ENCODE measurements around the gene APOO.
A peak's percentile ranks its signal among the peaks of the same experiment; 100 is the strongest.

Gene APOO

GRCh38 chrX:23884427-23885024 is 23.2 kb downstream of the APOO start:
- Histone ChIP-seq H3K27ac (ENCODE audit: low read depth, low read length) (no peak overlapping the region), H3K4ac (ENCODE audit: low read depth, low read length) (no peak overlapping the region), H2BK15ac (replicated peaks; ENCODE audit: low read depth) (no peak overlapping the region), H3K18ac (ENCODE audit: low read length) (no peak overlapping the region), H2BK120ac (ENCODE audit: low read depth, low read length) (no peak overlapping the region), H3K4me1 (ENCODE audit: control insufficient read depth, low read depth, low read length) (no peaks in the 10 kb centered on the region), H4K8ac (ENCODE audit: low read depth, low read length) (no peak overlapping the region), H3K4me3 (ENCODE audit: low read length) (no peak overlapping the region), H3K23ac (ENCODE audit: low read length) (no peak overlapping the region), H3K9ac (ENCODE audit: low read length) (no peak overlapping the region), H3K79me1 (ENCODE audit: low read length) (no peaks in the 10 kb centered on the region), H2AK5ac (ENCODE audit: low read length) (no peak overlapping the region), H3K27me3 (ENCODE audit: insufficient read depth, low read length, poor library complexity) (no peaks in the 10 kb centered on the region), H3K4me2 (ENCODE audit: low read length) (no peak overlapping the region), H3K56ac (ENCODE audit: low read length) (no peak overlapping the region), H2BK5ac (ENCODE audit: low read length) (no peak overlapping the region), H4K5ac (ENCODE audit: low read length) (no peak overlapping the region), H3K36me3 (ENCODE audit: control insufficient read depth, insufficient read depth, low read length) (no peaks in the 10 kb centered on the region), H3K79me2 (ENCODE audit: control insufficient read depth, insufficient read depth, low read length) (no peaks in the 10 kb centered on the region)
- no CpG with 5 or more reads among the region's 4 CpGs for WGBS (ENCODE audit: extremely low coverage, insufficient coverage, low lambda C conversion rate)
- no peak for DNase-seq

- no peak overlapping the region for H3K27ac ChIP-seq (ENCODE audit: low read depth, low read length)
- no peak overlapping the region for H3K56ac ChIP-seq (ENCODE audit: low read length)
- no peak overlapping the region for H4K5ac ChIP-seq (ENCODE audit: low read length)
- no peaks in the 10 kb centered on the region for H3K27me3 ChIP-seq (ENCODE audit: insufficient read depth, low read length, poor library complexity)
- H3K4me3 ChIP-seq (ENCODE audit: low read length) = no peak overlapping the region
- no peak overlapping the region for H3K9ac ChIP-seq (ENCODE audit: low read length)
- no peak overlapping the region for H3K23ac ChIP-seq (ENCODE audit: low read length)
- WGBS (ENCODE audit: extremely low coverage, insufficient coverage, low lambda C conversion rate) = no CpG with 5 or more reads among the region's 9 CpGs
- H3K79me1 ChIP-seq (ENCODE audit: low read length) = no peaks in the 10 kb centered on the region
- H3K4ac ChIP-seq (ENCODE audit: low read depth, low read length) = no peak overlapping the region
- no peaks in the 10 kb centered on the region for H3K79me2 ChIP-seq (ENCODE audit: control insufficient read depth, insufficient read depth, low read length)
- H2BK15ac ChIP-seq (replicated peaks; ENCODE audit: low read depth) = no peak overlapping the region
- H3K4me1 ChIP-seq (ENCODE audit: control insufficient read depth, low read depth, low read length) = no peaks in the 10 kb centered on the region
- no peak overlapping the region for H3K4me2 ChIP-seq (ENCODE audit: low read length)
- no peak overlapping the region for H2BK120ac ChIP-seq (ENCODE audit: low read depth, low read length)
- H2AK5ac ChIP-seq (ENCODE audit: low read length) = no peak overlapping the region
- no peak overlapping the region for H4K8ac ChIP-seq (ENCODE audit: low read depth, low read length)
- no peaks in the 10 kb centered on the region for H3K36me3 ChIP-seq (ENCODE audit: control insufficient read depth, insufficient read depth, low read length)
- DNase-seq = peak; percentile 48
- H2BK5ac ChIP-seq (ENCODE audit: low read length) = no peak overlapping the region
- H3K18ac ChIP-seq (ENCODE audit: low read length) = no peak overlapping the region
Observed at GRCh38 chrX:23883737-23884354, 23.9 kb downstream of the APOO start.

GRCh38 chrX:23879380-23880090 is 28.2 kb downstream of the APOO start:
- Histone ChIP-seq H2AK5ac (ENCODE audit: low read length) (no peak overlapping the region), H3K4me1 (ENCODE audit: control insufficient read depth, low read depth, low read length) (no peaks in the 10 kb centered on the region), H3K56ac (ENCODE audit: low read length) (no peak overlapping the region)

GRCh38 chrX:23871905-23872546 is 35.7 kb downstream of the APOO start:
- Histone ChIP-seq H2BK120ac (ENCODE audit: low read depth, low read length) (no peak overlapping the region), H3K56ac (ENCODE audit: low read length) (no peak overlapping the region), H3K4me3 (ENCODE audit: low read length) (no peak overlapping the region), H2BK15ac (replicated peaks; ENCODE audit: low read depth) (no peak overlapping the region), H4K8ac (ENCODE audit: low read depth, low read length) (no peak overlapping the region), H3K36me3 (ENCODE audit: control insufficient read depth, insufficient read depth, low read length) (no peaks in the 10 kb centered on the region), H3K18ac (ENCODE audit: low read length) (no peak overlapping the region), H3K4me1 (ENCODE audit: control insufficient read depth, low read depth, low read length) (no peaks in the 10 kb centered on the region), H3K4ac (ENCODE audit: low read depth, low read length) (no peak overlapping the region), H4K5ac (ENCODE audit: low read length) (no peak overlapping the region), H3K79me2 (ENCODE audit: control insufficient read depth, insufficient read depth, low read length) (no peaks in the 10 kb centered on the region), H2AK5ac (ENCODE audit: low read length) (no peak overlapping the region), H3K27me3 (ENCODE audit: insufficient read depth, low read length, poor library complexity) (no peaks in the 10 kb centered on the region), H3K9ac (ENCODE audit: low read length) (no peak overlapping the region), H2BK5ac (ENCODE audit: low read length) (no peak overlapping the region), H3K27ac (ENCODE audit: low read depth, low read length) (no peak overlapping the region), H3K23ac (ENCODE audit: low read length) (no peak overlapping the region), H3K79me1 (ENCODE audit: low read length) (no peaks in the 10 kb centered on the region), H3K4me2 (ENCODE audit: low read length) (no peak overlapping the region)
- DNase-seq = no peak
- no CpG with 5 or more reads among the region's 4 CpGs for WGBS (ENCODE audit: extremely low coverage, insufficient coverage, low lambda C conversion rate)

More at GRCh38 chrX:23879380-23880090, 28.2 kb downstream of the APOO start:
- Histone ChIP-seq H3K79me2 (ENCODE audit: control insufficient read depth, insufficient read depth, low read length) (no peaks in the 10 kb centered on the region), H3K4me3 (ENCODE audit: low read length) (no peak overlapping the region), H3K36me3 (ENCODE audit: control insufficient read depth, insufficient read depth, low read length) (no peaks in the 10 kb centered on the region), H3K18ac (ENCODE audit: low read length) (no peak overlapping the region), H3K4ac (ENCODE audit: low read depth, low read length) (no peak overlapping the region), H2BK15ac (replicated peaks; ENCODE audit: low read depth) (no peak overlapping the region), H3K79me1 (ENCODE audit: low read length) (no peaks in the 10 kb centered on the region), H4K5ac (ENCODE audit: low read length) (no peak overlapping the region), H4K8ac (ENCODE audit: low read depth, low read length) (no peak overlapping the region), H3K27me3 (ENCODE audit: insufficient read depth, low read length, poor library complexity) (no peaks in the 10 kb centered on the region), H3K4me2 (ENCODE audit: low read length) (no peak overlapping the region), H3K27ac (ENCODE audit: low read depth, low read length) (no peak overlapping the region), H3K23ac (ENCODE audit: low read length) (no peak overlapping the region), H2BK120ac (ENCODE audit: low read depth, low read length) (no peak overlapping the region), H2BK5ac (ENCODE audit: low read length) (no peak overlapping the region), H3K9ac (ENCODE audit: low read length) (no peak overlapping the region)
- no peak for DNase-seq
- no CpG with 5 or more reads among the region's 2 CpGs for WGBS (ENCODE audit: extremely low coverage, insufficient coverage, low lambda C conversion rate)

GRCh38 chrX:23870041-23870440 is 37.7 kb downstream of the APOO start:
- H3K27me3 ChIP-seq (ENCODE audit: insufficient read depth, low read length, poor library complexity) = no peaks in the 10 kb centered on the region
- H3K23ac ChIP-seq (ENCODE audit: low read length) = no peak overlapping the region
- no peak overlapping the region for H3K4me3 ChIP-seq (ENCODE audit: low read length)
- no peak overlapping the region for H3K9ac ChIP-seq (ENCODE audit: low read length)
- no peak overlapping the region for H2BK15ac ChIP-seq (replicated peaks; ENCODE audit: low read depth)
- H3K27ac ChIP-seq (ENCODE audit: low read depth, low read length) = no peak overlapping the region
- H3K4me1 ChIP-seq (ENCODE audit: control insufficient read depth, low read depth, low read length) = no peaks in the 10 kb centered on the region
- H3K18ac ChIP-seq (ENCODE audit: low read length) = no peak overlapping the region
- no peaks in the 10 kb centered on the region for H3K36me3 ChIP-seq (ENCODE audit: control insufficient read depth, insufficient read depth, low read length)
- no peak overlapping the region for H3K56ac ChIP-seq (ENCODE audit: low read length)
- no peak overlapping the region for H2AK5ac ChIP-seq (ENCODE audit: low read length)
- H3K79me2 ChIP-seq (ENCODE audit: control insufficient read depth, insufficient read depth, low read length) = no peaks in the 10 kb centered on the region
- H3K4me2 ChIP-seq (ENCODE audit: low read length) = no peak overlapping the region
- no peak overlapping the region for H3K4ac ChIP-seq (ENCODE audit: low read depth, low read length)
- DNase-seq = no peak
- no peak overlapping the region for H2BK5ac ChIP-seq (ENCODE audit: low read length)
- H2BK120ac ChIP-seq (ENCODE audit: low read depth, low read length) = no peak overlapping the region
- no CpG with 5 or more reads among the region's 2 CpGs for WGBS (ENCODE audit: extremely low coverage, insufficient coverage, low lambda C conversion rate)
- H3K79me1 ChIP-seq (ENCODE audit: low read length) = no peaks in the 10 kb centered on the region
- no peak overlapping the region for H4K5ac ChIP-seq (ENCODE audit: low read length)
- no peak overlapping the region for H4K8ac ChIP-seq (ENCODE audit: low read depth, low read length)
